Hepatocyte (in vitro differentiated cells): ENCODE measurements around the gene CCDC136. TPM values are rescaled to one million over a fixed set of nuclear protein-coding genes. Genes with fewer than 3 reads are reported as not detected.

Experiments used
- DNase-seq: peaks from one replicate; pipeline ENCODE4 v3.0.0-alpha.2; 2016; ENCODE audit warnings: low spot score
- H2AFZ ChIP-seq: fragments of 200-600 bp; sonication (generic); 2 replicates; pipeline ENCODE4 v1.6.0; 2016; ENCODE audit warnings: antibody characterized with exemption, mild to moderate bottlenecking
- H3K27ac ChIP-seq: fragments of 200-600 bp; sonication (generic); 2 replicates; pipeline ENCODE4 v1.5.1; 2016; ENCODE audit warnings: mild to moderate bottlenecking
- H3K27me3 ChIP-seq: fragments of 200-600 bp; sonication (generic); 2 replicates; pipeline ENCODE4 v1.6.1; 2016
- H3K36me3 ChIP-seq: fragments of 200-600 bp; sonication (generic); replicated peaks from 2 replicates; pipeline ENCODE4 v1.5.1; 2016; ENCODE audit warnings: low read depth; ENCODE audit not compliant: insufficient read depth
- H3K4me1 ChIP-seq: fragments of 200-600 bp; sonication (generic); 2 replicates; pipeline ENCODE4 v1.5.1; 2016; ENCODE audit warnings: mild to moderate bottlenecking, moderate library complexity; ENCODE audit not compliant: insufficient read depth
- H3K4me2 ChIP-seq: fragments of 200-600 bp; sonication (generic); 2 replicates; pipeline ENCODE4 v1.6.0; 2016
- H3K4me3 ChIP-seq: fragments of 200-600 bp; sonication (generic); 2 replicates; pipeline ENCODE4 v1.5.1; 2016; ENCODE audit warnings: mild to moderate bottlenecking
- H3K79me2 ChIP-seq: fragments of 200-600 bp; sonication (generic); 2 replicates; pipeline ENCODE4 v1.6.0; 2017; ENCODE audit warnings: mild to moderate bottlenecking
- H3K9me2 ChIP-seq: fragments of 200-600 bp; sonication (generic); replicated peaks from 2 replicates; pipeline ENCODE4 v1.6.0; 2017; ENCODE audit warnings: mild to moderate bottlenecking; ENCODE audit not compliant: insufficient read depth
- H3K9me3 ChIP-seq: fragments of 200-600 bp; sonication (generic); 2 replicates; pipeline ENCODE4 v1.5.1; 2016; ENCODE audit warnings: low read depth, mild to moderate bottlenecking
- H4K20me1 ChIP-seq: fragments of 200-600 bp; sonication (generic); 2 replicates; pipeline ENCODE4 v1.6.0; 2016; ENCODE audit warnings: mild to moderate bottlenecking; ENCODE audit not compliant: insufficient read depth, poor library complexity, severe bottlenecking
- EZH2 ChIP-seq: fragments of 200-600 bp; sonication (generic); IDR thresholded peaks from 2 replicates; pipeline ENCODE4 v1.6.1; 2016; ENCODE audit warnings: antibody characterized with exemption, mild to moderate bottlenecking, borderline replicate concordance
- EZH2phosphoT487 ChIP-seq: fragments of 200-600 bp; sonication (generic); IDR thresholded peaks from one replicate; pipeline ENCODE4 v1.6.1; 2018; ENCODE audit warnings: antibody characterized with exemption, mild to moderate bottlenecking, low read depth, moderate library complexity; ENCODE audit not compliant: unreplicated experiment, severe bottlenecking
- whole genome bisulfite sequencing: methylation state at CpG from one replicate; pipeline ENCODE4 v1.1.6; 2016; ENCODE audit warnings: low lambda C conversion rate; ENCODE audit errors: missing lambda C conversion rate; 5-methylcytosine and 5-hydroxymethylcytosine counted together
- polyA plus RNA-seq: library from polyadenylated mRNA; unstranded; fragments of >200 nt; fragmentation: Nextera tagmentation; extraction: Ambion mirVana; gene quantifications from 2 replicates; pipeline ENCODE4 v1.2.1, GENCODE V29; 2016
- total RNA-seq: library from RNA; depleted of rRNA; stranded (reverse); fragments of >200 nt; gene quantifications from 2 replicates; pipeline ENCODE4 v1.2.3, GENCODE V29; 2014
- TF ChIP-seq, protein P1 (sequence below): fragments of 200-600 bp; sonication (generic); IDR thresholded peaks from 2 replicates; pipeline ENCODE4 v1.5.1; 2016; ENCODE audit warnings: antibody characterized with exemption, mild to moderate bottlenecking; ENCODE audit not compliant: poor library complexity

Gene CCDC136
- total and polyA plus RNA-seq, 2 experiments from 2014 or later, result 3.8 to 5.6 TPM

GRCh38 chr7:128758553-128758952, 33.2 kb upstream of the CCDC136 start:
- Histone ChIP-seq H3K27me3 (no peaks in the 10 kb centered on the region), H3K9me2 (no peaks in the 10 kb centered on the region), H3K79me2 (peaks cover 53% of the 10 kb centered on the region), H3K4me1 (peaks cover 10% of the 10 kb centered on the region), H3K9me3 (no peaks in the 10 kb centered on the region), H3K27ac (no peak overlapping the region), H3K36me3 (peaks cover 6% of the 10 kb centered on the region), H2AFZ (no peak overlapping the region), H3K4me3 (no peak overlapping the region), H4K20me1 (peaks cover 52% of the 10 kb centered on the region), H3K4me2 (no peak overlapping the region)
- TF ChIP-seq EZH2phosphoT487 (no peak), EZH2 (no peak)
- TF ChIP-seq, protein P1, sequence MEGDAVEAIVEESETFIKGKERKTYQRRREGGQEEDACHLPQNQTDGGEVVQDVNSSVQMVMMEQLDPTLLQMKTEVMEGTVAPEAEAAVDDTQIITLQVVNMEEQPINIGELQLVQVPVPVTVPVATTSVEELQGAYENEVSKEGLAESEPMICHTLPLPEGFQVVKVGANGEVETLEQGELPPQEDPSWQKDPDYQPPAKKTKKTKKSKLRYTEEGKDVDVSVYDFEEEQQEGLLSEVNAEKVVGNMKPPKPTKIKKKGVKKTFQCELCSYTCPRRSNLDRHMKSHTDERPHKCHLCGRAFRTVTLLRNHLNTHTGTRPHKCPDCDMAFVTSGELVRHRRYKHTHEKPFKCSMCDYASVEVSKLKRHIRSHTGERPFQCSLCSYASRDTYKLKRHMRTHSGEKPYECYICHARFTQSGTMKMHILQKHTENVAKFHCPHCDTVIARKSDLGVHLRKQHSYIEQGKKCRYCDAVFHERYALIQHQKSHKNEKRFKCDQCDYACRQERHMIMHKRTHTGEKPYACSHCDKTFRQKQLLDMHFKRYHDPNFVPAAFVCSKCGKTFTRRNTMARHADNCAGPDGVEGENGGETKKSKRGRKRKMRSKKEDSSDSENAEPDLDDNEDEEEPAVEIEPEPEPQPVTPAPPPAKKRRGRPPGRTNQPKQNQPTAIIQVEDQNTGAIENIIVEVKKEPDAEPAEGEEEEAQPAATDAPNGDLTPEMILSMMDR, result no peak
- DNase-seq, result no peak
- WGBS, result 100% methylated on average over 1 of the region's 1 CpG

GRCh38 chr7:128759242-128759641, 32.5 kb upstream of the CCDC136 start:
- TF ChIP-seq, protein P1, result no peak
- TF ChIP-seq EZH2phosphoT487 (no peak), EZH2 (no peak)
- H3K4me2 ChIP-seq, result no peak overlapping the region
- H3K36me3 ChIP-seq, result peaks cover 6% of the 10 kb centered on the region
- no peak for DNase-seq
- H3K9me3 ChIP-seq, result no peaks in the 10 kb centered on the region
- H3K27me3 ChIP-seq, result no peaks in the 10 kb centered on the region
- no peak overlapping the region for H2AFZ ChIP-seq
- no peak overlapping the region for H3K4me3 ChIP-seq
- H4K20me1 ChIP-seq, result peaks cover 45% of the 10 kb centered on the region
- H3K9me2 ChIP-seq, result no peaks in the 10 kb centered on the region
- H3K79me2 ChIP-seq, result peaks cover 46% of the 10 kb centered on the region
- H3K27ac ChIP-seq, result no peak overlapping the region
- peaks cover 10% of the 10 kb centered on the region for H3K4me1 ChIP-seq

GRCh38 chr7:128763541-128763940, 28.2 kb upstream of the CCDC136 start:
- no peak for TF ChIP-seq EZH2
- no peak for TF ChIP-seq EZH2phosphoT487
- TF ChIP-seq, protein P1, result no peak
- H4K20me1 ChIP-seq, result peaks cover 13% of the 10 kb centered on the region
- 96% methylated on average over 3 of the region's 3 CpGs for WGBS

GRCh38 chr7:128767475-128768110, 24.2 kb upstream of the CCDC136 start:
- Histone ChIP-seq H3K79me2 (peaks cover 8% of the 10 kb centered on the region), H3K4me2 (no peak overlapping the region), H3K9me3 (no peaks in the 10 kb centered on the region), H2AFZ (no peak overlapping the region), H3K27me3 (no peaks in the 10 kb centered on the region), H3K9me2 (no peaks in the 10 kb centered on the region), H3K4me1 (no peaks in the 10 kb centered on the region), H4K20me1 (peaks cover 10% of the 10 kb centered on the region), H3K36me3 (peaks cover 4% of the 10 kb centered on the region), H3K4me3 (no peak overlapping the region), H3K27ac (no peak overlapping the region)
- DNase-seq, result no peak
- WGBS, result 100% methylated on average over 6 of the region's 6 CpGs
- TF ChIP-seq EZH2phosphoT487 (no peak), EZH2 (no peak)
- TF ChIP-seq, protein P1, result no peak

More at GRCh38 chr7:128763541-128763940, 28.2 kb upstream of the CCDC136 start:
- Histone ChIP-seq H3K36me3 (peaks cover 6% of the 10 kb centered on the region), H3K79me2 (peaks cover 13% of the 10 kb centered on the region), H3K27me3 (no peaks in the 10 kb centered on the region), H3K4me3 (no peak overlapping the region), H3K4me2 (no peak overlapping the region), H3K9me3 (no peaks in the 10 kb centered on the region), H2AFZ (no peak overlapping the region), H3K9me2 (no peaks in the 10 kb centered on the region), H3K27ac (no peak overlapping the region), H3K4me1 (no peaks in the 10 kb centered on the region)
- no peak for DNase-seq
